Fibroblast of the aortic adventitia (primary cell): ENCODE measurements around the gene EXOSC10. TPM values are rescaled to one million over a fixed set of nuclear protein-coding genes. Genes with fewer than 3 reads are reported as not detected.

Experiments used
- DNase-seq: peaks from one replicate; pipeline ENCODE4 v3.0.0-alpha.2; 2010; ENCODE audit warnings: low read depth
- H3K4me3 ChIP-seq: 2 replicates; pipeline ENCODE4 v1.5.1; 2011; ENCODE audit warnings: low read depth, mild to moderate bottlenecking, control low read depth, low read length, moderate library complexity
- total RNA-seq: library from RNA; depleted of rRNA; stranded (reverse); fragments of >200 nt; gene quantifications from 2 replicates; pipeline ENCODE4 v1.2.3, GENCODE V29; 2012; ENCODE audit warnings: low replicate concordance
- TF ChIP-seq, protein P1 (sequence below): IDR thresholded peaks from 2 replicates; pipeline ENCODE4 v1.5.1; 2011; ENCODE audit warnings: mild to moderate bottlenecking, low read length, control low read depth, inconsistent platforms; ENCODE audit not compliant: insufficient read depth

EXOSC10 gene
- total RNA-seq, 1 donor = 63.6 TPM

DNA sequence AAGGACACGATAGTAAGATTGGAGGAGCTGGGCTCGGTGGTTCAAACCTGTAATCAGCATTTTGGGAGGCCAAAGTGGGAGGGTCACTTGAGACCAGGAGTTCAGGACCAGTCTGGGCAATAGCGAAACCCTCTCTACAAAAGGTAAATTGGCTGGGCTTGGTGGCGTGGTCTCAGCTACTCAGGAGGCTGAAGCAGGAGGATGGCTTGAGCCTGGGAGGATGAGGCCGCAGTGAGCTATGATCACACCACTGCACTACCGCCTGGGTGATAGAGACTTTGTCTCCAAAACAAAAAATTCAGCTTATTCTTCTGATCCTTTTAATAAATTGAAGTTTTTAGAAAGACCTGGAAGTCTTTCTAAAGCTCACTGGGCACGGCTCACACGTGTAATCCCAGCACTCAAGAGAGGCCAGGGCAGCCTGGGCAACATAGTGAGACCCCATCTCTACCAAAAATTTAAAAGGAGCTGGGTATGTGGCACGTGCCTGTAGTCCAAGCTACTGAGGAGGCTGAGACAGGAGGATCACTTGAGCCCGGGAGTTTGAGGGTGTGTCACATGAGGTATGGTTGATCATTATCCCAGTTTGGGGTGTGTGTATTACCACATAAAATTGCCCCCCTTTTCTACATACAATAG, 67.9 kb downstream of the EXOSC10 start:
- H3K4me3 ChIP-seq = no peak overlapping the region
- DNase-seq = no peak
- TF ChIP-seq, protein P1, sequence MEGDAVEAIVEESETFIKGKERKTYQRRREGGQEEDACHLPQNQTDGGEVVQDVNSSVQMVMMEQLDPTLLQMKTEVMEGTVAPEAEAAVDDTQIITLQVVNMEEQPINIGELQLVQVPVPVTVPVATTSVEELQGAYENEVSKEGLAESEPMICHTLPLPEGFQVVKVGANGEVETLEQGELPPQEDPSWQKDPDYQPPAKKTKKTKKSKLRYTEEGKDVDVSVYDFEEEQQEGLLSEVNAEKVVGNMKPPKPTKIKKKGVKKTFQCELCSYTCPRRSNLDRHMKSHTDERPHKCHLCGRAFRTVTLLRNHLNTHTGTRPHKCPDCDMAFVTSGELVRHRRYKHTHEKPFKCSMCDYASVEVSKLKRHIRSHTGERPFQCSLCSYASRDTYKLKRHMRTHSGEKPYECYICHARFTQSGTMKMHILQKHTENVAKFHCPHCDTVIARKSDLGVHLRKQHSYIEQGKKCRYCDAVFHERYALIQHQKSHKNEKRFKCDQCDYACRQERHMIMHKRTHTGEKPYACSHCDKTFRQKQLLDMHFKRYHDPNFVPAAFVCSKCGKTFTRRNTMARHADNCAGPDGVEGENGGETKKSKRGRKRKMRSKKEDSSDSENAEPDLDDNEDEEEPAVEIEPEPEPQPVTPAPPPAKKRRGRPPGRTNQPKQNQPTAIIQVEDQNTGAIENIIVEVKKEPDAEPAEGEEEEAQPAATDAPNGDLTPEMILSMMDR = no peak

DNA sequence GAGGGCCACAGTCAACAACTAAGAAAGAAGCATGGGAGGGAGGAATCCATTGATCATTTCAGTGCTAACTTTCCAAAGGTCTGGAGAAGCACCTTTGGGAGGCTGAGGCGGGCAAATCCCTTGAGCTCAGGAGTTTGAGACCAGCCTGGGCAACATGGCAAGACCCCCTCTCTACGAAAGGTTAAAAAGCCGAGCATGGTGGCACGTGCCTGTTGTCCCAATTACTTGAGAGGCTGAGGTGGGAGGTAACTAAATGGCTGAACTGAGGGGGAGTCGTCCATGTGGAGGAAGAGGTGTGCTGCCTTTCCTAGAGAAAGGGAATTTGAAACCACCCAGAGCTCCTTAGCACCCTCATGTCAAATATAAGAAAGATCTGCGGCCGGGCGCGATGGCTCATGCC, 68.8 kb downstream of the EXOSC10 start:
- H3K4me3 ChIP-seq = no peak overlapping the region
- TF ChIP-seq, protein P1 = no peak

DNA sequence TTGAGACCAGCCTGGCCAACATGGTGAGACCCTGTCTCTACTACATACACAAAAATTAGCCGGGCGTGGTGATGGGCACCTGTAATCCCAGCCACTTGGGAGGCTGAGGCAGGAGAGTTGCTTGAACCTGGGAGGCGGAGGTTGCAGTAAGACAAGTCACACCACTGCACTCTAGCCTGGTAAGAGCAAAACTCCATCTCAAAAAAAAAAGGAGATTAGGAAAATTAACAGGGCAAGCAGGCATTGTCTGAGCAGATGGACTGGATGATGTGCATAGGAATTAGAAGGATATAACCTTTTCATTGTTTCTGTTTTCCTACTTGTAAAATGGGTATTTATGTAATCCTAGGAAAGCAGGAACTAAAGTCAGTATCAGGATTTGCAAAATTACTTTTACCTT, 71.7 kb downstream of the EXOSC10 start:
- H3K4me3 ChIP-seq = no peak overlapping the region
- TF ChIP-seq, protein P1 = no peak
- DNase-seq = no peak

More for the DNA sequence above, 68.8 kb downstream of the EXOSC10 start:
- DNase-seq = no peak

- no peak for DNase-seq
- TF ChIP-seq, protein P1 = no peak
- H3K4me3 ChIP-seq = no peak overlapping the region
Observed at GRCh38 chr1:11027316-11027715, 72.4 kb downstream of the EXOSC10 start.

GRCh38 chr1:11026903-11027302, 72.8 kb downstream of the EXOSC10 start:
- no peak for DNase-seq
- no peak overlapping the region for H3K4me3 ChIP-seq
- TF ChIP-seq, protein P1 = no peak

- no peak for DNase-seq
- H3K4me3 ChIP-seq = no peak overlapping the region
- TF ChIP-seq, protein P1 = no peak
Observed at GRCh38 chr1:11026052-11026451, 73.6 kb downstream of the EXOSC10 start.

GRCh38 chr1:11025618-11026017, 74.1 kb downstream of the EXOSC10 start:
- no peak overlapping the region for H3K4me3 ChIP-seq
- TF ChIP-seq, protein P1 = no peak
- no peak for DNase-seq
